Fibroblast of mammary gland (primary cell): Measurements from ENCODE around the gene SLC7A5.
A peak's percentile ranks its signal among the peaks of the same experiment; 100 is the strongest.
"Not testable (repeated sequence)": the region's sequence is repeated elsewhere in the genome, so short reads cannot be mapped to it uniquely, and the experiment has no call there.

ENCODE experiments used
- DNase-seq: peaks from one replicate; pipeline ENCODE4 v3.0.0-alpha.2; 2010; ENCODE audit warnings: low read depth
- H3K4me3 ChIP-seq: 2 replicates; pipeline ENCODE4 v1.5.1; 2011; ENCODE audit warnings: low read depth, mild to moderate bottlenecking, low read length, moderate library complexity; ENCODE audit not compliant: control insufficient read depth
- CTCF ChIP-seq: conservative IDR thresholded peaks from 2 replicates; pipeline ENCODE4 v1.5.1; 2011; ENCODE audit warnings: low read depth, low read length, inconsistent platforms; ENCODE audit not compliant: control insufficient read depth, insufficient read depth

SLC7A5 gene

GRCh38 chr16:87897521-87898505, 28.5 kb upstream of the SLC7A5 start:
- no peak for TF ChIP-seq CTCF
- DNase-seq: no peak
- no peak overlapping the region for H3K4me3 ChIP-seq

DNA sequence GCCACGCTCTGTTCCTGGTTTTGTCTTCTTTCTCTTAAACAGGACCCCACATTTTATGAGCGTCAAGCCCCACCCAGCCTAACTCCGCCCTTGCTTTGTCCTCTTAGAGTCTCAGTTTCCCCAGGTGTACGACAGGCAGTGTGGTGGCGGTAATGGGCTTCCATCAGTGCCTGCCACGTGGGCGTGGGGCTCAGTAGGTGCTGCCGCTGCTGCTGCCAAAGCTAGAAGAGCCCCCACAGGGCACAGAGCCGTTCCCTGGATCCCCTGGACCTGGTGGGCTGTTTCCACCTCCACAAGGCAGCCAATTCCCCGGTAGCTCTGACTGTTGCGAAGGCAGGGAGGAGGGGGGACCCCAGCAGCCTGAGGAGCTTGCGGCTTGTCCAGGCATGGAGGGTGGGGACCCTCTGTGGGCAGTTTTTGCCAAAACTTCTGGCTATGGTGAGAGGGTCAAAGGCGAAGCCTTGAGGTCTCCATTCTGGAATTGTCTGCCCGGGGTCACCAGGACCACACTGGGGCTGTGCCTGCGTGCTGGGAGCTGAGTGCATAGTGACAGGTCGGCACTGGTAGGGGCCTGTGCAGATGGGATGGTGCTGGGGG, 27.7 kb upstream of the SLC7A5 start:
- not testable (repeated sequence) for DNase-seq, H3K4me3 ChIP-seq

GRCh38 chr16:87896176-87896890, 27.0 kb upstream of the SLC7A5 start:
- not testable (repeated sequence) for DNase-seq, H3K4me3 ChIP-seq

DNA sequence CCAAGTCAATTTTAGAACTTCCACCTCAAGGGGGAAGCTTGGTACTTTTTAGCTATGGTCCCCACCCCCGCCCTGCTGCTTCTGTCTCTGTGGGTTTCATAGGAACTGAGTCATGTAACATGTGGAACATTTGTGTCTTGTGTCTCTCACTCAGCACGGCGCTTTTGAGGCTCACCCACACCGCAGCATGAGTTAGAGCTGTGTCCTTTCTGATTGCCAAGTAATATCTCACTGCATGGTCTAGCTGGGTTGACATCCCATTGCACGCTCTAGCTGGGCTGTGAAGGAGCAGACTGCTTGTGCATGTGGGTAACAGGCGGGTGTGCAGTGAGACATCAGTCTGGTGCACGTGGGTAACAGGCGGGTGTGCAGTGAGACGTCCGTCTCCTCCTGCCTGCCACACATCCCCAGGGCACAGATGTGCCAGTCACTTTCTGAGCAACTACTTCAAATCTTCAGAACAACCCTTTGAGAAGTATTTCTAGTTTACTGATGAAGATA, 26.4 kb upstream of the SLC7A5 start:
- no peak for TF ChIP-seq CTCF
- H3K4me3 ChIP-seq: no peak overlapping the region
- peak; percentile 80 for DNase-seq

- not testable (repeated sequence) for DNase-seq
These were observed 24.7 kb upstream of the SLC7A5 start for GRCh38 chr16:87894005-87894404.

DNA sequence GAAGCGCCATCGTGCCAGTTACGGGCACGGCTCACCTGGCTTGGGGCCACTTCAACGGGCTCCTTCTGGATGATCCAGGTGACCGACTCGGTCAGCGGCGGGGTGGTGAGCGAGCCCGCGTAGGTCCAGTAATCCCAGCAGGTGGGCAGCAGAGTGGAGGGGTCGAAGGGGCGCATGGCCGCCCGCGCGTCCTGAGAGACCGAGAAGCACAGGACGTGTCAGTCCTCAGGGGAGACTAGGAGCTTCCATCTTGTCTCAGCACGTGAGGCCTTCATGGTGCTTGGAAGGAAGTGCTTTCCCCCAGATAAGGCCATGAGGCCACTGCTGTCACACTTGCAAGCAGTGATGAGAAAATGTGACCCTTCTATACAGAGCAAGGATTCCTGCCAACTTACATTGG, 22.5 kb upstream of the SLC7A5 start:
- no peak overlapping the region for H3K4me3 ChIP-seq
- no peak for DNase-seq
- TF ChIP-seq CTCF: no peak

More at GRCh38 chr16:87894005-87894404, 24.7 kb upstream of the SLC7A5 start:
- not testable (repeated sequence) for H3K4me3 ChIP-seq

DNA sequence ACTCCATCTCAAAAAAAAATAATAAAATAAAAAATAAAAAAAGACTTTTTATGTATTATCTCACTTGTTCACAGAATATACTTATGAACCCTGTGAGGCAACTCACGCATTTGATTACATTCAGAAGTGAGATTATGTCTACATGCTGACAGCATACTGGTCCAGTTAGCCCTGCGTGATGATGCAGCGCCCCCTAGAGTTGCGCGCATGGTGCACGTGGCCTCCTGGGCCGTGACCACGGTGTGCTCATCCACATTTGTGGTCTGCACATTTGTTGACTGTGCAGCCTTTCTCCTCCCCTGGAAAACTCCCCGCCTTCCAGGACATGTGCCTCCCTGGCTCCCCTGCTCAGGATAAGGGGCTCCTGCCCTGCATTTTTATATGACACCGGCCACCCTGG, 20.5 kb upstream of the SLC7A5 start:
- peak; percentile 8 for TF ChIP-seq CTCF
- DNase-seq, H3K4me3 ChIP-seq: not testable (repeated sequence)

DNA sequence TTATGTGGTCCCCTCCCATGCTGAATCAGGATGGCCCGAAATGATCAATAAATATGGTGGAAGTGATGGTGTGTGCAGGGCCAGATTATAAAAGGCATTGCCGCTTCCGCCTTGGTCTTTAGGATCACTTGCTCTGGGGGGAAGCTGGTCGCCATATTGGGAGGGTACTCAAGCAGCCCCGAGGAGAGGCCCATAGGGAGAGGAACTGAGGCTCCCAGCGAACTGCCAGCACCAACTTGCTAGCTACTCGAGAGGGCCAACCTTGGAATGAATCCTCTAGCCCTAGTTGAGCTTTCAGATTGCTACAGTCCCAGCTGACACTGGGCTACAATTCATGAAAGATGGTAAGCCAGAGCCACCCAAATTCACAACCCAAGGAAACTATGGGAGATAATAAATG, 19.0 kb upstream of the SLC7A5 start:
- DNase-seq, H3K4me3 ChIP-seq: not testable (repeated sequence)

GRCh38 chr16:87887931-87888330, 18.6 kb upstream of the SLC7A5 start:
- not testable (repeated sequence) for DNase-seq, H3K4me3 ChIP-seq

GRCh38 chr16:87885371-87885967, 16.2 kb upstream of the SLC7A5 start:
- DNase-seq, H3K4me3 ChIP-seq: not testable (repeated sequence)
